MM.1S (cell line): ENCODE results near the gene SMPDL3B.

Experiments
- DNase-seq: peaks from one replicate; pipeline ENCODE4 v3.0.0-alpha.2; 2015
- H2AFZ ChIP-seq: fragments of 300-600 bp; sonication (generic); 2 replicates; pipeline ENCODE4 v1.6.0; 2016; ENCODE audit warnings: antibody characterized with exemption, low read length
- H3F3A ChIP-seq: fragments of 300-600 bp; sonication (generic); 2 replicates; pipeline ENCODE4 v1.6.1; 2016; ENCODE audit warnings: mild to moderate bottlenecking, antibody characterized with exemption, low read length, moderate library complexity, mixed read lengths; ENCODE audit not compliant: insufficient read depth
- H3K27ac ChIP-seq: fragments of 300-600 bp; sonication (generic); 2 replicates; pipeline ENCODE4 v1.5.1; 2016; ENCODE audit warnings: mild to moderate bottlenecking, low read length
- H3K27me3 ChIP-seq: fragments of 300-600 bp; sonication (generic); replicated peaks from 2 replicates; pipeline ENCODE4 v1.6.0; 2016; ENCODE audit warnings: low read length; ENCODE audit not compliant: insufficient read depth
- H3K36me3 ChIP-seq: fragments of 300-600 bp; sonication (generic); replicated peaks from 2 replicates; pipeline ENCODE4 v1.6.1; 2016; ENCODE audit warnings: mild to moderate bottlenecking, low read length, mixed read lengths; ENCODE audit not compliant: insufficient read depth
- H3K4me1 ChIP-seq: fragments of 300-600 bp; sonication (generic); 2 replicates; pipeline ENCODE4 v1.6.1; 2016; ENCODE audit warnings: low read length, mixed read lengths
- H3K4me2 ChIP-seq: fragments of 300-600 bp; sonication (generic); 2 replicates; pipeline ENCODE4 v1.6.0; 2016; ENCODE audit warnings: low read depth, low read length
- H3K4me3 ChIP-seq: fragments of 300-600 bp; sonication (generic); 2 replicates; pipeline ENCODE4 v1.5.1; 2016; ENCODE audit warnings: low read length, mixed read lengths
- H3K79me2 ChIP-seq: fragments of 300-600 bp; sonication (generic); 2 replicates; pipeline ENCODE4 v1.6.1; 2016; ENCODE audit warnings: mixed run types, low read length, mixed read lengths
- H3K9ac ChIP-seq: fragments of 300-600 bp; sonication (generic); 2 replicates; pipeline ENCODE4 v1.6.1; 2016; ENCODE audit warnings: low read length, mixed read lengths
- H3K9me2 ChIP-seq: fragments of 300-600 bp; sonication (generic); replicated peaks from 2 replicates; pipeline ENCODE4 v1.6.1; 2016; ENCODE audit warnings: mild to moderate bottlenecking, low read length, mixed read lengths; ENCODE audit not compliant: insufficient read depth
- H3K9me3 ChIP-seq: fragments of 300-600 bp; sonication (generic); replicated peaks from 2 replicates; pipeline ENCODE4 v1.6.1; 2016; ENCODE audit warnings: mild to moderate bottlenecking, low read length, mixed read lengths; ENCODE audit not compliant: insufficient read depth
- H4K20me1 ChIP-seq: fragments of 300-600 bp; sonication (generic); 2 replicates; pipeline ENCODE4 v1.6.1; 2016; ENCODE audit warnings: mild to moderate bottlenecking, low read length, moderate library complexity, mixed read lengths; ENCODE audit not compliant: insufficient read depth
- EZH2 ChIP-seq: fragments of 300-600 bp; sonication (generic); optimal IDR thresholded peaks from 2 replicates; pipeline ENCODE3; 2017; ENCODE audit warnings: low read depth, mild to moderate bottlenecking, antibody characterized with exemption, low read length, mixed read lengths
- EZH2phosphoT487 ChIP-seq: fragments of 300-600 bp; sonication (generic); IDR thresholded peaks from 2 replicates; pipeline ENCODE4 v1.6.1; 2018; ENCODE audit warnings: antibody characterized with exemption, low read length
- TF ChIP-seq, protein P1 (sequence below): fragments of 300-600 bp; sonication (generic); IDR thresholded peaks from 2 replicates; pipeline ENCODE4 v1.5.1; 2016; ENCODE audit warnings: antibody characterized with exemption, low read length, mixed read lengths

Gene SMPDL3B

GRCh38 chr1:27886353-27886679, 48.5 kb upstream of the SMPDL3B start:
- Histone ChIP-seq H4K20me1 (no peaks in the 10 kb centered on the region), H3K4me3 (no peak overlapping the region), H3K27ac (no peak overlapping the region), H3F3A (no peaks in the 10 kb centered on the region), H3K9me2 (no peaks in the 10 kb centered on the region), H3K36me3 (no peaks in the 10 kb centered on the region), H3K27me3 (no peaks in the 10 kb centered on the region), H3K9me3 (no peaks in the 10 kb centered on the region), H3K4me2 (no peak overlapping the region), H2AFZ (no peak overlapping the region), H3K4me1 (no peaks in the 10 kb centered on the region), H3K79me2 (no peaks in the 10 kb centered on the region), H3K9ac (no peak overlapping the region)
- DNase-seq: no peak
- TF ChIP-seq EZH2: no peak
- TF ChIP-seq, protein P1, sequence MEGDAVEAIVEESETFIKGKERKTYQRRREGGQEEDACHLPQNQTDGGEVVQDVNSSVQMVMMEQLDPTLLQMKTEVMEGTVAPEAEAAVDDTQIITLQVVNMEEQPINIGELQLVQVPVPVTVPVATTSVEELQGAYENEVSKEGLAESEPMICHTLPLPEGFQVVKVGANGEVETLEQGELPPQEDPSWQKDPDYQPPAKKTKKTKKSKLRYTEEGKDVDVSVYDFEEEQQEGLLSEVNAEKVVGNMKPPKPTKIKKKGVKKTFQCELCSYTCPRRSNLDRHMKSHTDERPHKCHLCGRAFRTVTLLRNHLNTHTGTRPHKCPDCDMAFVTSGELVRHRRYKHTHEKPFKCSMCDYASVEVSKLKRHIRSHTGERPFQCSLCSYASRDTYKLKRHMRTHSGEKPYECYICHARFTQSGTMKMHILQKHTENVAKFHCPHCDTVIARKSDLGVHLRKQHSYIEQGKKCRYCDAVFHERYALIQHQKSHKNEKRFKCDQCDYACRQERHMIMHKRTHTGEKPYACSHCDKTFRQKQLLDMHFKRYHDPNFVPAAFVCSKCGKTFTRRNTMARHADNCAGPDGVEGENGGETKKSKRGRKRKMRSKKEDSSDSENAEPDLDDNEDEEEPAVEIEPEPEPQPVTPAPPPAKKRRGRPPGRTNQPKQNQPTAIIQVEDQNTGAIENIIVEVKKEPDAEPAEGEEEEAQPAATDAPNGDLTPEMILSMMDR: no peak
- TF ChIP-seq EZH2phosphoT487: no peak

GRCh38 chr1:27886744-27887143, 48.1 kb upstream of the SMPDL3B start:
- Histone ChIP-seq H3K36me3 (no peaks in the 10 kb centered on the region), H3F3A (peaks cover under 1% of the 10 kb centered on the region; the same call in 1 of the 2 replicates), H3K4me3 (no peak overlapping the region), H3K9me3 (no peaks in the 10 kb centered on the region), H3K4me1 (0 out of 2 replicates have a peak, but pooled peaks cover under 1% of the 10 kb centered on the region), H2AFZ (no peak overlapping the region), H3K27me3 (no peaks in the 10 kb centered on the region), H3K79me2 (no peaks in the 10 kb centered on the region), H3K9me2 (no peaks in the 10 kb centered on the region), H3K27ac (no peak overlapping the region), H4K20me1 (no peaks in the 10 kb centered on the region), H3K4me2 (no peak overlapping the region), H3K9ac (no peak overlapping the region)
- TF ChIP-seq, protein P1: no peak
- TF ChIP-seq EZH2 (no peak), EZH2phosphoT487 (no peak)
- no peak for DNase-seq

DNA sequence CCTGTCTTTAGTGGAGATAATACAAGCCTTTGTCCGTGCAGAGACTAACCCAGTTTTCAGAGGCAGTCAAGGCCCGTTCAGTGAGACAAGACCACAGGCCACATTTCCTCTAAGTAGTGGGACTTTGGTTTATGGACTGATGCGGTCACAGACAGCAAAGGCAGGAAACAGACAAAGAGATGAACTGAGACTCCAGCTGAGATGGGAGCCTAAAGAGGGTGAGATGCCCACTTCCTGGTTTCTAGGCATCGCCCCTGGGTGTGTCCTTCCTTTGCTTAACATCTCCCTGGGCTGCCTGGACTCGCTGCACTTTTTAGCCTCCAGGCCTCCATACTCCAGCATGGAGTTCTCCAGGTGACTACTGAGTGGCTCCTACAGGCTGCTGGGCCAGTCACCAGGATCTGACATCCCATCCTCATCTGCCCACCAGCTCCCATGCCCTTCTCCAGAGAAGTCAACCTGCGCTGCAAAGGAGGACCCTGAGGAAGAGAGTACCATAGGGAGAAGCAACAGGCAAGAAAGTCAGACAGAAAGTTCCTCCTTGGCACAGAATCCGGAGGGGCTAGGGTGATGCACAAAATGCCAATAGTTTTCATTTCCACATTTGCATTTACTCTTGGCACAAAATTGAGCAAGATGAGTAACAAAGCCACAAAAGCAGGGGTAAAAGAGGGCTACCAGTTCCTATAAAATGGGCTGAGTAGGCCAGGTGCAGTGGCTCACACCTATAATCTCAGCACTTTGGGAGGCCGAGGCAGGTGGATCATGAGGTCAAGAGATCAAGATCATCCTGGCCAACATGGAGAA, 47.4 kb upstream of the SMPDL3B start:
- no peaks in the 10 kb centered on the region for H3K79me2 ChIP-seq
- H3K9ac ChIP-seq: no peak overlapping the region
- H3F3A ChIP-seq: peaks cover 4% of the 10 kb centered on the region; the same call in 1 of the 2 replicates
- no peaks in the 10 kb centered on the region for H3K27me3 ChIP-seq
- no peaks in the 10 kb centered on the region for H3K9me2 ChIP-seq
- no peaks in the 10 kb centered on the region for H3K9me3 ChIP-seq
- H3K4me1 ChIP-seq: 0 out of 2 replicates have a peak, but pooled peaks cover 6% of the 10 kb centered on the region
- no peaks in the 10 kb centered on the region for H3K36me3 ChIP-seq
- H3K4me3 ChIP-seq: no peak overlapping the region
- DNase-seq: no peak
- TF ChIP-seq EZH2 (no peak), EZH2phosphoT487 (no peak)
- TF ChIP-seq, protein P1: no peak
- H3K4me2 ChIP-seq: no peak overlapping the region
- H4K20me1 ChIP-seq: no peaks in the 10 kb centered on the region
- no peak overlapping the region for H3K27ac ChIP-seq
- no peak overlapping the region for H2AFZ ChIP-seq
